PC-3 (cell line): ENCODE data around the gene ZSCAN23. TPM values are rescaled to one million over a fixed set of nuclear protein-coding genes. Genes with fewer than 3 reads are reported as not detected.
A peak's percentile ranks its signal among the peaks of the same experiment; 100 is the strongest.

Experiments
- ATAC-seq: fragments of 200-7000 bp; cut with Tn5 transposase; 2 replicates; pipeline ENCODE4 v1.9.1; 2020; ENCODE audit warnings: mild to moderate bottlenecking, moderate library complexity
- BruUV-seq: library from RNA; stranded (reverse); fragments of 400-500 nt; replicated peaks from 2 replicates; lab custom pipeline; 2021; lab: Mats Ljungman, UMichigan
- CTCF ChIA-PET: fragments of 300-600 bp; sonication (Branson Sonifier 250); formaldehyde crosslinking; loops from one replicate; lab custom pipeline; 2022; ENCODE audit warnings: antibody characterized with exemption; lab: Charles Lee
- POLR2A ChIA-PET: fragments of 300-600 bp; sonication (Branson Sonifier 250); formaldehyde crosslinking; loops from one replicate; lab custom pipeline; 2022; ENCODE audit warnings: antibody characterized with exemption; ENCODE audit not compliant: unreplicated experiment; lab: Charles Lee
- DNase-seq: peaks from one replicate; pipeline ENCODE4 v3.0.0-alpha.2; 2015
- H2AFZ ChIP-seq: fragments of 300-600 bp; sonication (generic); 2 replicates; pipeline ENCODE4 v1.6.0; 2016; ENCODE audit warnings: antibody characterized with exemption, low read length
- H3F3A ChIP-seq: fragments of 300-600 bp; sonication (generic); one replicate; pipeline ENCODE4 v1.6.0; 2017; ENCODE audit warnings: antibody characterized with exemption, low read length, control low read depth, mild to moderate bottlenecking; ENCODE audit not compliant: unreplicated experiment
- H3K27ac ChIP-seq: fragments of 300-600 bp; sonication (generic); 2 replicates; pipeline ENCODE4 v1.5.1; 2016; ENCODE audit warnings: mild to moderate bottlenecking, low read length
- H3K27me3 ChIP-seq: fragments of 300-600 bp; sonication (generic); 2 replicates; pipeline ENCODE4 v1.6.1; 2016; ENCODE audit warnings: low read length, mixed read lengths
- H3K36me3 ChIP-seq: fragments of 300-600 bp; sonication (generic); 2 replicates; pipeline ENCODE4 v1.6.1; 2016; ENCODE audit warnings: low read depth, mixed run types, low read length, mixed read lengths
- H3K4me1 ChIP-seq: fragments of 300-600 bp; sonication (generic); 2 replicates; pipeline ENCODE4 v1.5.1; 2016; ENCODE audit warnings: low read length; ENCODE audit not compliant: insufficient read depth
- H3K4me2 ChIP-seq: fragments of 300-600 bp; sonication (generic); 2 replicates; pipeline ENCODE4 v1.6.0; 2016; ENCODE audit warnings: low read length
- H3K4me3 ChIP-seq: fragments of 300-600 bp; sonication (generic); 2 replicates; pipeline ENCODE4 v1.5.1; 2016; ENCODE audit warnings: mild to moderate bottlenecking, low read length, mixed read lengths
- H3K79me2 ChIP-seq: fragments of 300-600 bp; sonication (generic); 2 replicates; pipeline ENCODE4 v1.6.1; 2017; ENCODE audit warnings: low read length, mixed read lengths
- H3K9ac ChIP-seq: fragments of 300-600 bp; sonication (generic); 2 replicates; pipeline ENCODE4 v1.6.0; 2016; ENCODE audit warnings: mild to moderate bottlenecking, low read length
- H3K9me2 ChIP-seq: fragments of 300-600 bp; sonication (generic); replicated peaks from 2 replicates; pipeline ENCODE4 v1.6.1; 2016; ENCODE audit warnings: mixed run types, low read length, mixed read lengths
- H3K9me3 ChIP-seq: fragments of 300-600 bp; sonication (generic); 2 replicates; pipeline ENCODE4 v1.6.1; 2016; ENCODE audit warnings: low read length, mixed read lengths
- H4K20me1 ChIP-seq: fragments of 300-600 bp; sonication (generic); 2 replicates; pipeline ENCODE4 v1.6.1; 2016; ENCODE audit warnings: low read length, mixed read lengths
- CTCF ChIP-seq: fragments of 300-600 bp; sonication (generic); conservative IDR thresholded peaks from 2 replicates; pipeline ENCODE4 v1.5.1; 2017; ENCODE audit warnings: antibody characterized with exemption, low read depth, mild to moderate bottlenecking, low read length
- EZH2 ChIP-seq: fragments of 300-600 bp; sonication (generic); IDR thresholded peaks from one replicate; pipeline ENCODE4 v1.6.1; 2017; ENCODE audit warnings: antibody characterized with exemption, mild to moderate bottlenecking, low read length; ENCODE audit not compliant: unreplicated experiment
- EZH2phosphoT487 ChIP-seq: fragments of 300-600 bp; sonication (generic); IDR thresholded peaks from 2 replicates; pipeline ENCODE4 v1.6.1; 2018; ENCODE audit warnings: mild to moderate bottlenecking, antibody characterized with exemption, low read length, borderline replicate concordance
- intact Hi-C: fragments of 100-400 bp; cut with micrococcal nuclease; formaldehyde crosslinking; loops from 2 replicates; pipeline ENCODE4 v1.9.0; 2023
- total RNA-seq: library from RNA; depleted of rRNA; stranded (reverse); fragments of >200 nt; gene quantifications from 2 replicates; pipeline ENCODE4 v1.2.3, GENCODE V29; 2014

Gene ZSCAN23
- total RNA-seq, 1 experiment from 2014 or later = 2.2 TPM

DNA sequence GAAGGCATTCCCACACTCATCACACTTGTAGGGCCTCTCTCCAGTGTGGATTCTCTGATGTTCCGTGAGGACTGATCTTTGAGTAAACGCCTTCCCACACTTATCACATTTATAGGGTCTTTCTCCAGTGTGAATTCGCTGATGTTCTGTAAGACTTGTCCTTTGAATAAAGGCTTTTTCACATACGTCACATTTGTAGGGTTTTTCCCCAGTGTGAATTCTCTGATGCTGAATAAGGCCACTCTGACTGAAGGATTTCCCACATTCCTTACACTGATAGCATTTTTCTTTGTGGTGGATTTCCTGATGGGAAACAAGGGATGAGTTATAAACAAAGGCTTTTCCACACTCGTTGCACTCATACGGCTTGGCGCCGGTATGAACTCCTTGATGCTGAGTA, 52.6 kb downstream of the ZSCAN23 start:
- Histone ChIP-seq H3K9ac (no peak overlapping the region), H3K27me3 (no peaks in the 10 kb centered on the region), H3K27ac (no peak overlapping the region), H3K9me2 (no peaks in the 10 kb centered on the region), H2AFZ (no peak overlapping the region), H3K36me3 (no peaks in the 10 kb centered on the region), H3K9me3 (no peaks in the 10 kb centered on the region), H3F3A (no peaks in the 10 kb centered on the region), H3K79me2 (no peaks in the 10 kb centered on the region), H3K4me3 (no peak overlapping the region), H3K4me2 (no peak overlapping the region), H4K20me1 (no peaks in the 10 kb centered on the region), H3K4me1 (no peaks in the 10 kb centered on the region)
- ChIA-PET CTCF (no interaction called here), POLR2A (no interaction called here)
- intact Hi-C loops = loop anchor here (10.0 kb wide), 1 partner anchor 194 kb away; a partner anchor contains a TSS
- BruUV-seq = no TSS peak
- TF ChIP-seq EZH2 = no peak
- TF ChIP-seq EZH2phosphoT487 = no peak
- TF ChIP-seq CTCF = no peak
- DNase-seq = no peak
- no peak for ATAC-seq

DNA sequence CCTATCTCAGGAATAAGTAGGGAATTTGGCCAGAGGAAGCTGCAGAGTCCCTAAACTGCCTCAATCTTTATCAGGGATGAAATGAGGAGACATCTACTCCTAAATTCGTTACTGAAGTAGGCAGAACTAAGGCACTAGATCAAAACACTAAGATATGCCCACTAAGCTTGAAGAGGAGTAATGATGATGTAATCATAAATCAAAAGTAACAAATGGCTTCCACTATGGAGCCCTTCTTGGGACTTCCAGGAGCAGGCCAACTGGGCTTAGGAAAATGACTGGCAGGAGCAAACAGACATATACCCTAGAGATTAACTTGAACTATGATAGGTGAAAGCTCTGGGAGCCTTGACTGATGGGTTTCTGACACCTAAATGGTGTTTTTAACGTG, 59.2 kb downstream of the ZSCAN23 start:
- POLR2A ChIA-PET = no interaction called here
- peaks cover under 1% of the 10 kb centered on the region; the same call in 1 of the 2 replicates for H3K36me3 ChIP-seq
- ATAC-seq (no peak), DNase-seq (no peak)
- CTCF ChIA-PET = interaction anchor here (1.4 kb wide), 2 partner anchors 28 to 279 kb away, joined by 4 to 13 read pairs; no protein-coding TSS in a partner anchor
- no peaks in the 10 kb centered on the region for H3K27me3 ChIP-seq
- BruUV-seq = no TSS peak
- H3K9me2 ChIP-seq = no peaks in the 10 kb centered on the region
- H3K9ac ChIP-seq = no peak overlapping the region
- intact Hi-C loops = loop anchor here (5.0 kb wide), 1 partner anchor 158 kb away; no protein-coding TSS in a partner anchor
- TF ChIP-seq EZH2phosphoT487 (no peak), CTCF (no peak), EZH2 (no peak)
- H3K9me3 ChIP-seq = no peaks in the 10 kb centered on the region
- no peaks in the 10 kb centered on the region for H4K20me1 ChIP-seq
- H3K4me1 ChIP-seq = peaks cover 12% of the 10 kb centered on the region
- H3K27ac ChIP-seq = no peak overlapping the region
- H3F3A ChIP-seq = no peaks in the 10 kb centered on the region
- H3K4me2 ChIP-seq = peak overlapping the region; percentile 85
- no peaks in the 10 kb centered on the region for H3K79me2 ChIP-seq
- H3K4me3 ChIP-seq = peak overlapping the region; percentile 78; the same call in 1 of the 2 replicates
- H2AFZ ChIP-seq = peak overlapping the region; percentile 91; the same call in 1 of the 2 replicates
